Activated T-helper 1 cell treated with Interleukin-2 at 50 U/mL for 16 hours (primary cell): ENCODE measurements around the gene PHF14.

ENCODE experiments used
- DNase-seq: peaks from one replicate; pipeline ENCODE4 v3.0.0-alpha.2; 2020; ENCODE audit warnings: low read depth

The PHF14 gene

DNA sequence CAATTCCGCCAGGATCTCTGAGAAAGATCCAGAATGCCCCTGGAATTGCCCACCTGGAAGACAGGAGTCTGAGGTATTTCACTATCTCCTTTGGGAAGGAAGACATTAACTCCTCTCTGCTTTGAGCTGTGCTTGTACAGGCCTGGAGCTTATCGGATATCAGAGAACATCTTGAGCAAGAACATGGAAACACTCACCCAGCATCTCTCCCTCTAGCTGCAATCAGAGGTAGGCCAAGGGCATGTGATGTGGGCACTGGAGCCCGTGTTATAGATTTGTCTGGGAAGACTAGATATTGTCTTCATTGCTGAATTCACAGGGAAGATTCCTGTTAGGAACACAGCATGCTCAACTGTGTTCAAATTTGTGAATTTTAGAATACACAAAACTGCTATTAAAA lies 233.9 kb downstream of the PHF14 start:
- DNase-seq, result no peak

DNA sequence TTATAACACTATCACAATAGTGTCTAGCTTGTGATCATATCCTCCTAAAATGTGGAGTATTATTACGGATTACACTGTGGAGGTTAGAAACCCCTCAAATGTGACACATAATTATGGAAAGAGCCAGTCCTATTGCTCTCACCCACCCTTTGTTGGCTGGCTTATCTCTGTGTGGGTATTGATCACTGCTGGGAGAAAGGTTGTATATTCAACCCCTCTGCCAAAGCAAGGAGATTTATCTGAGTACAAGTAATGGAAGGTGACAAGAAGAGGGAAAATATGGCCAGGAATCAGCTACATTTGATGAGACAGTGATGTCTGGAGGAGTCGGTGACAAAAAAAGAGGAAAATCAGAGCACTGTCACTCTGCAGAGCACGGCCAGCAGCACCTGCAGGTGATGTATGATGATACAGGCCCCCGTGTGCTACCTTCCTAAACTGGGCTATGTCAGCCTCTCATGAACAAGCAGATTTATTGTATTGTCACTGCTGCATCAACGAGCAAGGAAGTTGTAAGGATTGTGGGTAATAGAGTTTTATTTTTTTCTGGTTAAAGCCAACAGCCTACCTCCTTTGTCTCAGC lies 235.3 kb downstream of the PHF14 start:
- DNase-seq, result no peak

DNA sequence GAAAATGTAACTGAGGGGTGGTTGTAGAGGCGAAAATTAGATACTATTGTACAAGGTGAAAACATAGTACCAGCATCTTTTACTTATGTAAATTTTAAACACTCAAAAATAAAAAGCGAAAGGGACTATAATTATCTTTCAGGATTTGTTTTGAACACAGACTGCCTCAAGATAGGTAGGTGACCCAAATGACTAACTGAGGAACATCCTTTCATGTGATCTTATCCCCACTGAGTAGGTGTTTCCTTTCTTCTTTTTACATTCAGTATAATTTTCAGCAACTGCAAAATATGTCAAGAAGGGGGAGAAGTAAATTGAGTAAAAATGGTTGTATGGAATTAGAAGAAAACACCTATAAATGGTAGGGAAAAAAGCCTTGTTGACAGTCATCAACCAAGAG lies 236.7 kb downstream of the PHF14 start:
- DNase-seq, result no peak

DNA sequence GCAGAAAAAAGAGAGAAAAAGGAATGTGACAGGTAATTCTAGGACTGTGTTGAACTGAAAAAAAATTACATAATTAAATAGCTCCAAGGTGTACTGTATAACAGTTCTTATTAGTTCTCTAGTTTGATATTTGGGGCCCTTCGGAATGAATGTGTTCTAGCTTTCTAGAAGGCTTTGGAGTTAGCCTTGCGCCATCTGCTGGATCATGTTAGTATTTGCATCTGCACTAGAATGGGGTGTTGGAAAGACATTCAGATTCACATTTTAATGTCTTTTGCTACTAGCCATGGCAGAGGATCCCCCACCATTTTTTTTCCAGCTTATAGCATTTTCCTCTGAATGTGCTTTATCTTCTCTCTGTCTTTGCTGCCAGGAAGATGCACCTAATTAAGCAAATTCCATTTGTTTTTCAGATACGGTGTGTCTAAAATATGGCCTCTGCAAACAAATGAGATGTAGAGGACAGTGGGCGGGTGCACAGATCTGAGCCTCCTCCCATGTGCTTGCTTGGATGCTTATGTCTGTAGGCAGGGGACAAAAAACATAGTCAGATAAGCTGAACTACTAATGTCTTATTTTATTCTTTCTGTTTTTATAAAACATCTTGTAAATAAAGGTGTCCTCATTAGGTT lies 238.5 kb downstream of the PHF14 start:
- DNase-seq, result peak; percentile 2

DNA sequence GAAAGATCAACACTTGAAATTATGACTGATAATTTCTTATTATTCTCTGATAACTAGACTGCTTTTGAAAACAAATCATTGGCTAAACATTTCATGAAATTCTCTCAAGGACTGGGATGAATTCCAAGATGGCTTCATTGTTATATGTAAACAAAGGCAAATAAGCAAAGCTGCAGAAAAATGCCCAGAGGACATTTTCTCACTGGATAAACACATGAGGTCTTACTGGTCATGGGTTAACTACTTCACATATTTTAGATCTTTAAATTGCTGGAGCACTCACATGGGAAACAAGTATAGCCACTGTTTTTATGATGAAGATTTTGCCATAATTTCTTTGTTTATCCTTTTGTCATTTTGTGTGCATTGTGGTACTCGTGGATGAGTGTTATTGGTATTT lies 239.1 kb downstream of the PHF14 start:
- DNase-seq, result no peak

DNA sequence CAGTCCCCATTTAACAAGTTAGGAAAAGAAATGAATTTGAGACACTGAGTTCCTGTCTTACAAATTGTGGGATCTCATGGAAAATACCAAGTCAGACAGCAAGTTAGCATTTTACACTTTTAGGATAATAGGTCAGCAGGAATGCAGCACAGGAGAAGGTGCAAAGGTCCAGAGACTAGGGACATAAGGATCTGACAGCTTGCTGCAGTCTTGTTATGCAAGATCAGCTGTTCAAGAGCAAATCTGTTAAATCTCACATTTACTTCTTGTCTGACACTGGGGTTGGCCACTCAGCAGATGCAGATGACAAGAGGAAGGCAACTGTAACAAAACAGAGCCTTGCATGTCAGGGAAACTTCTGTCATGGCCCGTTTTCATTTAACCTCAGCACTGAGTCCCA lies 239.6 kb downstream of the PHF14 start:
- no peak for DNase-seq

DNA sequence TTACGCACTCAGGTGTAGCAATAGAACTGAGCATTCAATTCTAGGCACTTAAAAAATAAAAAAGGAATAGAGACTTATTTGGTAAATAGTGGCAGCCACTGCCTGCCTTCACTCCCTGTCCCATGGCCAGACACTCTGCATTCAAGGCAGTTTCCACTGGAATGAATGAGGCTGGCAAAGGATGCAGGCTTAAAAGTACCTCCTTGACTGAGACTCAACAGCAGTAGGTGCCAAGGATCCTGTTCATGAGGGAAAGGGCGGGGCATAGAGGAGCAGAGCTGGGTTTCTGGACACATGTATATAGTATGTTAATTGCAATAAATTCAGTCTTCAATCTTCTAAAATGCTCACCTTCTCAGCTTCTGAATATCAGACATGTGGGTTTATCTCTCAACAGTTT lies 242.6 kb downstream of the PHF14 start:
- DNase-seq, result no peak

DNA sequence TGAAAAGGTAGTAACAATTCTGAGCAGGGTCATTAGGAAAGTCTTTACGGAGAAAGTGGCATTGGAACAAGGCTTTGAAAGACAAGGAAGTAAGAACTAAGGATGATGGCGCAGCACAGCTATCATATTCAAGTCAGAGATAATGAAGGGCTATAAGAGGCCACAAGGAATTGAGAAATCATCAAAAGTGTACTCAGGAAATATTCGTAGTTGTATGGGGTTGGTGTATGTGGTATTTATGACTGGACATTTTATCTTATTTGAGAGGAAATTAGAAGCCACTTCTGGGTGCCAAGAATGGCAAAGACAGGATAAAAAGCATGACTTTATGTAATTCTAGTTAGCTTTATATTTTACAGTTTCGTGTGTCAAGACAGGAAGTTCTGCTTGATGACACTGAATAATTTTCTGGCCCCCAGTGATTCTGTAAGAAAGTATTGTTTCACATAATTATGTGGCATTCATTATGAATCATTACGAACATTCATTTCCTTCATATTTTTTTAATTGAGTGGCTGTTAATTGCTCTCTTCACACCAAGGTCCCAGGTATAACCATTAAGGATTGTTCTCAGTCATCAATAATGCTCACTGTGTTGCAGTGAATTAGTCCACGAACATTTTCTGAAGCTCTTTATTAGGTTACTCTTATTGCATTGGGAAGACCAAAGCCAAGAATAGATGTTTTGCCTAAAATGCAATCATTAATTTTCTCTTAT lies 244.3 kb downstream of the PHF14 start:
- DNase-seq, result no peak
